IMR-90 (cell line): ENCODE measurements around the gene MS4A10. TPM values are rescaled to one million over a fixed set of nuclear protein-coding genes. Genes with fewer than 3 reads are reported as not detected.

Experiments
- ATAC-seq: fragments of 200-7000 bp; cut with Tn5 transposase; 2 replicates; pipeline ENCODE4 v1.9.1; 2020; ENCODE audit warnings: low read depth, mild to moderate bottlenecking, moderate library complexity
- BruUV-seq: library from RNA; stranded (reverse); fragments of 400-500 nt; replicated peaks from 2 replicates; lab custom pipeline; 2021; lab: Mats Ljungman, UMichigan
- CTCF ChIA-PET: fragments of 300-600 bp; formaldehyde crosslinking; extraction: SDS; loops from one replicate; lab custom pipeline; 2021; ENCODE audit warnings: antibody characterized with exemption; lab: Yijun Ruan, JAX
- POLR2A ChIA-PET: fragments of 300-600 bp; sonication (Branson Sonifier 250); formaldehyde crosslinking; loops from one replicate; lab custom pipeline; 2022; ENCODE audit warnings: antibody characterized with exemption; ENCODE audit not compliant: unreplicated experiment; lab: Charles Lee
- DNase-seq: peaks from one replicate; pipeline ENCODE4 v3.0.0; 2013
- H2AFZ ChIP-seq: replicated peaks from 2 replicates; pipeline ENCODE3; 2013; ENCODE audit warnings: low read length, mild to moderate bottlenecking; ENCODE audit not compliant: poor library complexity
- H2AK5ac ChIP-seq: 2 replicates; pipeline ENCODE4 v1.6.1; 2013; ENCODE audit warnings: low read depth, low read length, inconsistent platforms
- H2AK9ac ChIP-seq: replicated peaks from 2 replicates; pipeline ENCODE3; 2013; ENCODE audit warnings: mild to moderate bottlenecking, low read depth, low read length, moderate library complexity; ENCODE audit not compliant: poor library complexity
- H2BK120ac ChIP-seq: 2 replicates; pipeline ENCODE4 v1.6.1; 2013; ENCODE audit warnings: low read depth, low read length, inconsistent platforms
- H2BK15ac ChIP-seq: 3 replicates; pipeline ENCODE4 v1.6.1; 2013; ENCODE audit warnings: low read depth, low read length, inconsistent platforms
- H2BK20ac ChIP-seq: 2 replicates; pipeline ENCODE4 v1.6.1; 2013; ENCODE audit warnings: low read depth, mild to moderate bottlenecking, inconsistent platforms, low read length, moderate library complexity
- H2BK5ac ChIP-seq: 2 replicates; pipeline ENCODE4 v1.6.1; 2013; ENCODE audit warnings: mild to moderate bottlenecking, low read depth, low read length, inconsistent platforms; ENCODE audit not compliant: poor library complexity, severe bottlenecking
- H3K14ac ChIP-seq: replicated peaks from 2 replicates; pipeline ENCODE4 v1.6.1; 2013; ENCODE audit warnings: low read depth, low read length, inconsistent platforms
- H3K18ac ChIP-seq: 2 replicates; pipeline ENCODE4 v1.6.1; 2013; ENCODE audit warnings: low read depth, low read length, control low read depth
- H3K23ac ChIP-seq: 2 replicates; pipeline ENCODE4 v1.6.1; 2013; ENCODE audit warnings: low read depth, low read length, inconsistent platforms
- H3K27ac ChIP-seq: 2 replicates; pipeline ENCODE4 v1.5.1; 2013; ENCODE audit warnings: mild to moderate bottlenecking, control low read depth, low read length; ENCODE audit not compliant: insufficient read depth
- H3K27me3 ChIP-seq: 2 replicates; pipeline ENCODE4 v1.6.1; 2013; ENCODE audit warnings: low read length; ENCODE audit not compliant: control insufficient read depth, insufficient read depth
- H3K36me3 ChIP-seq: 2 replicates; pipeline ENCODE4 v1.6.1; 2013; ENCODE audit warnings: low read length, mixed read lengths; ENCODE audit not compliant: control insufficient read depth, insufficient read depth
- H3K4ac ChIP-seq: 2 replicates; pipeline ENCODE4 v1.6.1; 2013; ENCODE audit warnings: low read depth, low read length, inconsistent platforms
- H3K4me1 ChIP-seq: 2 replicates; pipeline ENCODE4 v1.6.1; 2013; ENCODE audit warnings: low read length, mixed read lengths; ENCODE audit not compliant: control insufficient read depth, insufficient read depth
- H3K4me2 ChIP-seq: 2 replicates; pipeline ENCODE4 v1.6.1; 2013; ENCODE audit warnings: low read depth, mild to moderate bottlenecking, control low read depth, low read length, moderate library complexity
- H3K4me3 ChIP-seq: 2 replicates; pipeline ENCODE4 v1.5.1; 2013; ENCODE audit warnings: low read depth, mild to moderate bottlenecking, control low read depth, low read length, moderate library complexity; ENCODE audit not compliant: insufficient read depth
- H3K56ac ChIP-seq: 2 replicates; pipeline ENCODE4 v1.6.1; 2013; ENCODE audit warnings: low read length, inconsistent platforms; ENCODE audit not compliant: insufficient read depth; ENCODE audit errors: extremely low read depth
- H3K79me1 ChIP-seq, 2 experiments: 2 replicates each; pipeline ENCODE4 v1.6.1; 2013; ENCODE audit warnings: low read length in 2 of 2, inconsistent platforms in 1 of 2, low read depth in 1 of 2
- H3K9ac ChIP-seq: 2 replicates; pipeline ENCODE4 v1.6.1; 2013; ENCODE audit warnings: low read depth, low read length, control low read depth
- H3K9me1 ChIP-seq: 2 replicates; pipeline ENCODE4 v1.6.1; 2013; ENCODE audit warnings: low read length, inconsistent platforms; ENCODE audit not compliant: insufficient read depth
- H3K9me3 ChIP-seq: 2 replicates; pipeline ENCODE4 v1.6.1; 2013; ENCODE audit warnings: low read length; ENCODE audit not compliant: control insufficient read depth, insufficient read depth
- H4K20me1 ChIP-seq: 2 replicates; pipeline ENCODE4 v1.6.1; 2013; ENCODE audit warnings: low read length, inconsistent platforms; ENCODE audit not compliant: insufficient read depth
- H4K5ac ChIP-seq: 2 replicates; pipeline ENCODE4 v1.6.1; 2013; ENCODE audit warnings: mild to moderate bottlenecking, low read depth, low read length, control low read depth
- H4K8ac ChIP-seq, 2 experiments: 2 replicates each; pipeline ENCODE4 v1.6.1; 2013; ENCODE audit warnings: low read depth in 2 of 2, low read length in 2 of 2, control low read depth in 1 of 2, inconsistent platforms in 1 of 2
- H4K91ac ChIP-seq: 2 replicates; pipeline ENCODE4 v1.6.1; 2013; ENCODE audit warnings: low read depth, low read length, inconsistent platforms; ENCODE audit not compliant: insufficient read depth
- BHLHE40 ChIP-seq: fragments of 150-350 bp; IDR thresholded peaks from 2 replicates; pipeline ENCODE4 v1.6.1; 2016; ENCODE audit warnings: mild to moderate bottlenecking, low read depth, low read length
- CEBPB ChIP-seq: IDR thresholded peaks from 2 replicates; pipeline ENCODE4 v1.6.1; 2012; ENCODE audit warnings: low read depth, low read length, improper control_type of control experiment
- MXI1 ChIP-seq: IDR thresholded peaks from 2 replicates; pipeline ENCODE4 v1.6.1; 2012; ENCODE audit warnings: low read depth, mild to moderate bottlenecking, low read length, moderate library complexity, borderline replicate concordance
- POLR2A ChIP-seq: IDR thresholded peaks from 2 replicates; pipeline ENCODE4 v1.6.1; 2012; ENCODE audit warnings: mild to moderate bottlenecking, low read depth, low read length
- WGBS, 2 experiments: methylation state at CpG; one replicate each; pipeline versions ENCODE4 v1.1.5 to v1.1.7; 2013; ENCODE audit warnings: missing lambda C conversion rate in 2 of 2; ENCODE audit not compliant: insufficient read length in 1 of 2; ENCODE audit errors: extremely low coverage in 2 of 2; 5-methylcytosine and 5-hydroxymethylcytosine counted together
- dilution Hi-C: fragments of 300-500 bp; cut with HindIII; formaldehyde crosslinking; loops from one replicate; pipeline ENCODE4 v1.14.3; 2018; ENCODE audit warnings: low sequenced_read_pairs; ENCODE audit not compliant: unreplicated experiment
- in situ Hi-C: fragments of 300-500 bp; cut with MboI; formaldehyde crosslinking; loops from 3 replicates; pipeline ENCODE4 v1.14.3; 2019; ENCODE audit warnings: low sequenced_read_pairs, inconsistent platforms, mixed read lengths
- intact Hi-C: fragments of 100-400 bp; cut with micrococcal nuclease; formaldehyde crosslinking; loops from 2 replicates; pipeline ENCODE4 v1.10.0; 2022
- polyA plus RNA-seq, 3 experiments: library from polyadenylated mRNA; depleted of rRNA; stranded (reverse); fragments of >200 nt; gene quantifications; 2 replicates each; pipeline ENCODE4 v1.2.3, GENCODE V29; 2012; ENCODE audit warnings: low replicate concordance in 1 of 3
- total RNA-seq: library from RNA; depleted of rRNA; stranded (reverse); fragments of >200 nt; gene quantifications from 2 replicates; pipeline ENCODE4 v1.2.3, GENCODE V29; 2012
- TF ChIP-seq, protein P1 (sequence below): conservative IDR thresholded peaks from 2 replicates; pipeline ENCODE4 v1.5.1; 2012; ENCODE audit warnings: mild to moderate bottlenecking, low read depth, low read length, improper control_type of control experiment

Gene MS4A10
- total and polyA plus RNA-seq, 2 of the 4 experiments (the other 2 are of a cell fraction) = not detected

DNA sequence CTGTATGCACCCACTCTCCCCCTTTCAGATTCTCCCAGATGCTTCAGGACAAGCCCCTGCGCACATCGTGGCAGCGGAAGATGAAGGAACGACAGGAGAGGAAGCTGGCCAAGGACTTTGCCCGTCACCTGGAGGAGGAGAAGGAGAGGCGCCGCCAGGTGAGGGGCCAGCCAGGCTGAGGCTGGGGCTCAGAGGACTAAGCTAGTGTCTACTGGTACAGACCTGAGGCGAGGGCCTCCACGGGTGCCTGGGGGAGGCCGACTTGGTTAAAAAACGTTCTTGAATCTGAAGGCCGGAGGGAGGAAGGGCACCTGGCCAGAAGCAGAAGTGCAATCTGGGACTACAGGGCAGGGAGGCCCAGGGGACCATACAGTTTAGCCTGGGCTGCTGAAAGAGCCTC is 62.8 kb downstream of the MS4A10 start:
- H3K27ac ChIP-seq = no peak overlapping the region
- H3K14ac ChIP-seq = no peak overlapping the region
- no peak for DNase-seq
- H4K91ac ChIP-seq = no peak overlapping the region
- H2AFZ ChIP-seq = no peak overlapping the region
- 0 out of 2 replicates have a peak, but pooled peaks cover 3% of the 10 kb centered on the region for H3K9me1 ChIP-seq
- no peak for ATAC-seq
- H2BK20ac ChIP-seq = no peak overlapping the region
- no peak overlapping the region for H3K4ac ChIP-seq
- H3K27me3 ChIP-seq = no peaks in the 10 kb centered on the region
- H3K79me1 ChIP-seq = peaks cover 19 to 38% of the 10 kb centered on the region in 2 experiments
- intact Hi-C loops (no loop called here), dilution Hi-C loops (no loop called here), in situ Hi-C loops (no loop called here)
- no peak overlapping the region for H3K4me3 ChIP-seq
- TF ChIP-seq CEBPB = no peak
- TF ChIP-seq BHLHE40 = no peak
- no peak for TF ChIP-seq POLR2A
- no peak for TF ChIP-seq MXI1
- TF ChIP-seq, protein P1, sequence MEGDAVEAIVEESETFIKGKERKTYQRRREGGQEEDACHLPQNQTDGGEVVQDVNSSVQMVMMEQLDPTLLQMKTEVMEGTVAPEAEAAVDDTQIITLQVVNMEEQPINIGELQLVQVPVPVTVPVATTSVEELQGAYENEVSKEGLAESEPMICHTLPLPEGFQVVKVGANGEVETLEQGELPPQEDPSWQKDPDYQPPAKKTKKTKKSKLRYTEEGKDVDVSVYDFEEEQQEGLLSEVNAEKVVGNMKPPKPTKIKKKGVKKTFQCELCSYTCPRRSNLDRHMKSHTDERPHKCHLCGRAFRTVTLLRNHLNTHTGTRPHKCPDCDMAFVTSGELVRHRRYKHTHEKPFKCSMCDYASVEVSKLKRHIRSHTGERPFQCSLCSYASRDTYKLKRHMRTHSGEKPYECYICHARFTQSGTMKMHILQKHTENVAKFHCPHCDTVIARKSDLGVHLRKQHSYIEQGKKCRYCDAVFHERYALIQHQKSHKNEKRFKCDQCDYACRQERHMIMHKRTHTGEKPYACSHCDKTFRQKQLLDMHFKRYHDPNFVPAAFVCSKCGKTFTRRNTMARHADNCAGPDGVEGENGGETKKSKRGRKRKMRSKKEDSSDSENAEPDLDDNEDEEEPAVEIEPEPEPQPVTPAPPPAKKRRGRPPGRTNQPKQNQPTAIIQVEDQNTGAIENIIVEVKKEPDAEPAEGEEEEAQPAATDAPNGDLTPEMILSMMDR = no peak
- ChIA-PET CTCF (no interaction called here), POLR2A (no interaction called here)
- H2BK15ac ChIP-seq = no peak overlapping the region
- H3K18ac ChIP-seq = no peak overlapping the region
- H2BK120ac ChIP-seq = no peak overlapping the region
- H3K56ac ChIP-seq = no peak overlapping the region
- H3K23ac ChIP-seq = no peak overlapping the region
- no peak overlapping the region for H2AK9ac ChIP-seq
- no peak overlapping the region for H2BK5ac ChIP-seq
- H3K4me1 ChIP-seq = peaks cover 14% of the 10 kb centered on the region
- H3K9me3 ChIP-seq = no peaks in the 10 kb centered on the region
- no peak overlapping the region for H2AK5ac ChIP-seq
- H3K36me3 ChIP-seq = peaks cover 34% of the 10 kb centered on the region
- BruUV-seq = no TSS peak
- H4K20me1 ChIP-seq = 0 out of 2 replicates have a peak, but pooled peaks cover 12% of the 10 kb centered on the region
- 92% methylated on average over 6 of the region's 12 CpGs; no CpG with 5 or more reads in 1 of the 2 experiments for WGBS, 2 experiments
- no peak overlapping the region for H4K5ac ChIP-seq
- no peak overlapping the region for H3K4me2 ChIP-seq
- no peak overlapping the region for H4K8ac ChIP-seq
- H3K9ac ChIP-seq = no peak overlapping the region
